ENCODE data around the gene PIN1. TPM values are rescaled to one million over a fixed set of nuclear protein-coding genes. Genes with fewer than 3 reads are reported as not detected.
A peak's percentile ranks its signal among the peaks of the same experiment; 100 is the strongest.

PIN1 gene
- total and polyA plus RNA-seq, 2 of the 13 experiments (the other 11 are each of a cell fraction or from before 2014, with no cell fraction given) = 31.9 to 72.0 TPM

- TF ChIP-seq ZNF790 (CRISPR knock-in tag; IDR thresholded peaks at IDR 0.05; ENCODE audit: borderline replicate concordance) (peak; percentile 91; the same call in 1 of the 2 replicates), ZNF556 (CRISPR knock-in tag; IDR thresholded peaks at IDR 0.05; ENCODE audit: borderline replicate concordance) (peak; percentile 5; the same call in 1 of the 2 replicates), BRD4 (CRISPR knock-in tag; IDR thresholded peaks at IDR 0.05) (peak; percentile 81; the same call in 1 of the 2 replicates), TOPORS (CRISPR knock-in tag; IDR thresholded peaks at IDR 0.05) (no peak), DPF2 (CRISPR knock-in tag; IDR thresholded peaks at IDR 0.05; ENCODE audit: borderline replicate concordance, low read depth) (no peak), FOXA1 (IDR thresholded peaks at IDR 0.05) (no peak), FOXA1 (CRISPR knock-in tag; IDR thresholded peaks at IDR 0.05) (no peak), ZNF772 (CRISPR knock-in tag; IDR thresholded peaks at IDR 0.05) (0 out of 2 replicates have a peak, but pooled peaks have one; percentile 0), KDM5B (CRISPR knock-in tag; IDR thresholded peaks at IDR 0.05; ENCODE audit: borderline replicate concordance) (peak; percentile 91), CREB3 (CRISPR knock-in tag; IDR thresholded peaks at IDR 0.05) (no peak), ZNF775 (CRISPR knock-in tag; IDR thresholded peaks at IDR 0.05; ENCODE audit: borderline replicate concordance) (no peak), ZNF768 (CRISPR knock-in tag; IDR thresholded peaks at IDR 0.05) (peak; percentile 50; the same call in 1 of the 2 replicates), ZNF33B (CRISPR knock-in tag; IDR thresholded peaks at IDR 0.05) (no peak), DDIT3 (CRISPR knock-in tag; IDR thresholded peaks at IDR 0.05) (no peak), GATAD1 (CRISPR knock-in tag; IDR thresholded peaks at IDR 0.05) (no peak), THAP11 (CRISPR knock-in tag; IDR thresholded peaks at IDR 0.05) (no peak), ZNF629 (CRISPR knock-in tag; conservative IDR thresholded peaks at IDR 0.05) (peak; percentile 89), TAF1 (CRISPR knock-in tag; IDR thresholded peaks at IDR 0.05) (no peak), ZNF264 (CRISPR knock-in tag; IDR thresholded peaks at IDR 0.05) (no peak; the same call in 1 of the 2 replicates), ZNF563 (CRISPR knock-in tag; IDR thresholded peaks at IDR 0.05) (peak; percentile 57; the same call in 1 of the 2 replicates), NKX3-1 (CRISPR knock-in tag; IDR thresholded peaks at IDR 0.05) (0 out of 2 replicates have a peak, but pooled peaks have one; percentile 58), WIZ (CRISPR knock-in tag; IDR thresholded peaks at IDR 0.05) (0 out of 2 replicates have a peak, but pooled peaks have one; percentile 69), MAF1 (CRISPR knock-in tag; IDR thresholded peaks at IDR 0.05; ENCODE audit: borderline replicate concordance) (0 out of 2 replicates have a peak, but pooled peaks have one; percentile 57), HIVEP1 (CRISPR knock-in tag; IDR thresholded peaks at IDR 0.05) (no peak; the same call in 1 of the 2 replicates), U2AF2 (IDR thresholded peaks at IDR 0.05; ENCODE audit: low read depth, low read length) (no peak)
- TF ChIP-seq, protein P1, sequence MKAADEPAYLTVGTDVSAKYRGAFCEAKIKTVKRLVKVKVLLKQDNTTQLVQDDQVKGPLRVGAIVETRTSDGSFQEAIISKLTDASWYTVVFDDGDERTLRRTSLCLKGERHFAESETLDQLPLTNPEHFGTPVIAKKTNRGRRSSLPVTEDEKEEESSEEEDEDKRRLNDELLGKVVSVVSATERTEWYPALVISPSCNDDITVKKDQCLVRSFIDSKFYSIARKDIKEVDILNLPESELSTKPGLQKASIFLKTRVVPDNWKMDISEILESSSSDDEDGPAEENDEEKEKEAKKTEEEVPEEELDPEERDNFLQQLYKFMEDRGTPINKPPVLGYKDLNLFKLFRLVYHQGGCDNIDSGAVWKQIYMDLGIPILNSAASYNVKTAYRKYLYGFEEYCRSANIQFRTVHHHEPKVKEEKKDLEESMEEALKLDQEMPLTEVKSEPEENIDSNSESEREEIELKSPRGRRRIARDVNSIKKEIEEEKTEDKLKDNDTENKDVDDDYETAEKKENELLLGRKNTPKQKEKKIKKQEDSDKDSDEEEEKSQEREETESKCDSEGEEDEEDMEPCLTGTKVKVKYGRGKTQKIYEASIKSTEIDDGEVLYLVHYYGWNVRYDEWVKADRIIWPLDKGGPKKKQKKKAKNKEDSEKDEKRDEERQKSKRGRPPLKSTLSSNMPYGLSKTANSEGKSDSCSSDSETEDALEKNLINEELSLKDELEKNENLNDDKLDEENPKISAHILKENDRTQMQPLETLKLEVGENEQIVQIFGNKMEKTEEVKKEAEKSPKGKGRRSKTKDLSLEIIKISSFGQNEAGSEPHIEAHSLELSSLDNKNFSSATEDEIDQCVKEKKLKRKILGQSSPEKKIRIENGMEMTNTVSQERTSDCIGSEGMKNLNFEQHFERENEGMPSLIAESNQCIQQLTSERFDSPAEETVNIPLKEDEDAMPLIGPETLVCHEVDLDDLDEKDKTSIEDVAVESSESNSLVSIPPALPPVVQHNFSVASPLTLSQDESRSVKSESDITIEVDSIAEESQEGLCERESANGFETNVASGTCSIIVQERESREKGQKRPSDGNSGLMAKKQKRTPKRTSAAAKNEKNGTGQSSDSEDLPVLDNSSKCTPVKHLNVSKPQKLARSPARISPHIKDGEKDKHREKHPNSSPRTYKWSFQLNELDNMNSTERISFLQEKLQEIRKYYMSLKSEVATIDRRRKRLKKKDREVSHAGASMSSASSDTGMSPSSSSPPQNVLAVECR (CRISPR knock-in tag; IDR thresholded peaks at IDR 0.05; ENCODE audit: borderline replicate concordance) = no peak; the same call in 1 of the 2 replicates
- TF ChIP-seq, protein P2, sequence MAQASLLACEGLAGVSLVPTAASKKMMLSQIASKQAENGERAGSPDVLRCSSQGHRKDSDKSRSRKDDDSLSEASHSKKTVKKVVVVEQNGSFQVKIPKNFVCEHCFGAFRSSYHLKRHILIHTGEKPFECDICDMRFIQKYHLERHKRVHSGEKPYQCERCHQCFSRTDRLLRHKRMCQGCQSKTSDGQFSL (CRISPR knock-in tag; IDR thresholded peaks at IDR 0.05) = no peak
These were observed 16.9 kb upstream of the PIN1 start (continued) for GRCh38 chr19:9818175-9818733.
